ENCODE results near the gene ASAP2.

ASAP2 gene

GRCh38 chr2:9220201-9220600 is 13.6 kb downstream of the ASAP2 start:
- DNase-seq (ENCODE audit: low read depth, low spot score) = no peak

GRCh38 chr2:9221223-9221622 is 14.6 kb downstream of the ASAP2 start:
- ChIA-PET CTCF (no interaction called here), POLR2A (no interaction called here)
- no peak for DNase-seq (ENCODE audit: low read depth, low spot score)
- no peak overlapping the region for H3K4me3 ChIP-seq (ENCODE audit: low read depth, low read length)
- no peak for TF ChIP-seq CTCF (IDR thresholded peaks at IDR 0.05; ENCODE audit: insufficient read depth, low read length, missing control alignments)

More at GRCh38 chr2:9220201-9220600, 13.6 kb downstream of the ASAP2 start:
- ChIA-PET CTCF (no interaction called here), POLR2A (interaction anchor here (0.6 kb wide), 1 partner anchor 91 kb away, joined by 3 read pairs; no protein-coding TSS in a partner anchor)
- no peak overlapping the region for H3K4me3 ChIP-seq (ENCODE audit: low read depth, low read length)
- no peak for TF ChIP-seq CTCF (IDR thresholded peaks at IDR 0.05; ENCODE audit: insufficient read depth, low read length, missing control alignments)

GRCh38 chr2:9222239-9222892 is 15.8 kb downstream of the ASAP2 start:
- CTCF ChIA-PET = interaction anchor here (1.3 to 2.8 kb wide), 2 partner anchors 14 to 17 kb away, joined by 3 to 18 read pairs; partner anchors contain the start of gene ASAP2
- no peak for DNase-seq (ENCODE audit: low read depth, low spot score)
- TF ChIP-seq CTCF (IDR thresholded peaks at IDR 0.05; ENCODE audit: insufficient read depth, low read length, missing control alignments) = no peak
- H3K4me3 ChIP-seq (ENCODE audit: low read depth, low read length) = no peak overlapping the region
- POLR2A ChIA-PET = no interaction called here

GRCh38 chr2:9222893-9223287 is 16.3 kb downstream of the ASAP2 start:
- no peak overlapping the region for H3K4me3 ChIP-seq (ENCODE audit: low read depth, low read length)
- CTCF ChIA-PET = interaction anchor here (1.3 to 2.8 kb wide), 2 partner anchors 14 to 17 kb away, joined by 3 to 18 read pairs; partner anchors contain the start of gene ASAP2
- DNase-seq (ENCODE audit: low read depth, low spot score) = no peak
- POLR2A ChIA-PET = no interaction called here
- no peak for TF ChIP-seq CTCF (IDR thresholded peaks at IDR 0.05; ENCODE audit: insufficient read depth, low read length, missing control alignments)

- H3K4me3 ChIP-seq (ENCODE audit: low read depth, low read length) = no peak overlapping the region
- POLR2A ChIA-PET = interaction anchor here (0.5 to 1.0 kb wide), 3 partner anchors 63 to 1184 kb away, joined by 3 to 4 read pairs (median 3); no protein-coding TSS in a partner anchor
- TF ChIP-seq CTCF (IDR thresholded peaks at IDR 0.05; ENCODE audit: insufficient read depth, low read length, missing control alignments) = no peak
- no peak for DNase-seq (ENCODE audit: low read depth, low spot score)
- CTCF ChIA-PET = interaction anchor here (3.0 kb wide), 1 partner anchor 20 kb away, joined by 16 read pairs; the partner anchor contains the start of gene ASAP2
Observed at GRCh38 chr2:9225806-9226205, 19.2 kb downstream of the ASAP2 start.

- POLR2A ChIA-PET = no interaction called here
- CTCF ChIA-PET = interaction anchor here (0.8 to 3.0 kb wide), 4 partner anchors 11 to 107 kb away, joined by 3 to 16 read pairs (median 5); partner anchors contain the start of gene ASAP2
Observed at GRCh38 chr2:9226458-9227380, 20.1 kb downstream of the ASAP2 start.

More at GRCh38 chr2:9226458-9227380, 20.1 kb downstream of the ASAP2 start:
- H3K4me3 ChIP-seq (ENCODE audit: low read depth, low read length) = no peak overlapping the region
- DNase-seq (ENCODE audit: low read depth, low spot score) = no peak
- TF ChIP-seq CTCF (IDR thresholded peaks at IDR 0.05; ENCODE audit: insufficient read depth, low read length, missing control alignments) = no peak
